GM12872 (cell line): ENCODE results near the gene ZNF541.
A peak's percentile ranks its signal among the peaks of the same experiment; 100 is the strongest.

ENCODE experiments used
- TF ChIP-seq, protein P1 (sequence below): IDR thresholded peaks from 3 replicates; pipeline ENCODE4 v1.5.1; 2011; ENCODE audit warnings: low read depth, mild to moderate bottlenecking, low read length, moderate library complexity; ENCODE audit not compliant: insufficient read depth

Gene ZNF541

DNA sequence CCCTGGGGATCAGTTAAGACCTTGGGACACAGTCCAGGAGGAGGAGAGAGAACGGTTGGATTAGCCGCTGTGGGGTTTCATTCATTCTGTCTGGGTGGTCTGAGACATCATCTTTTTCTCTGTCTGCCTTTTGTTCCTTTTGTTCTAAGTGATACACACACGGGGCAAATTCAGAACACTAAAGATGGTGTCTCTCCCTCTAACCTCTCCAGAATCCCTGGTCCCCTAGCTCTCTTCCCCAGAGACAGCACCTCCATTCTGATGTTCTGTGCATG, 41.0 kb upstream of the ZNF541 start:
- TF ChIP-seq, protein P1, sequence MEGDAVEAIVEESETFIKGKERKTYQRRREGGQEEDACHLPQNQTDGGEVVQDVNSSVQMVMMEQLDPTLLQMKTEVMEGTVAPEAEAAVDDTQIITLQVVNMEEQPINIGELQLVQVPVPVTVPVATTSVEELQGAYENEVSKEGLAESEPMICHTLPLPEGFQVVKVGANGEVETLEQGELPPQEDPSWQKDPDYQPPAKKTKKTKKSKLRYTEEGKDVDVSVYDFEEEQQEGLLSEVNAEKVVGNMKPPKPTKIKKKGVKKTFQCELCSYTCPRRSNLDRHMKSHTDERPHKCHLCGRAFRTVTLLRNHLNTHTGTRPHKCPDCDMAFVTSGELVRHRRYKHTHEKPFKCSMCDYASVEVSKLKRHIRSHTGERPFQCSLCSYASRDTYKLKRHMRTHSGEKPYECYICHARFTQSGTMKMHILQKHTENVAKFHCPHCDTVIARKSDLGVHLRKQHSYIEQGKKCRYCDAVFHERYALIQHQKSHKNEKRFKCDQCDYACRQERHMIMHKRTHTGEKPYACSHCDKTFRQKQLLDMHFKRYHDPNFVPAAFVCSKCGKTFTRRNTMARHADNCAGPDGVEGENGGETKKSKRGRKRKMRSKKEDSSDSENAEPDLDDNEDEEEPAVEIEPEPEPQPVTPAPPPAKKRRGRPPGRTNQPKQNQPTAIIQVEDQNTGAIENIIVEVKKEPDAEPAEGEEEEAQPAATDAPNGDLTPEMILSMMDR: no peak

DNA sequence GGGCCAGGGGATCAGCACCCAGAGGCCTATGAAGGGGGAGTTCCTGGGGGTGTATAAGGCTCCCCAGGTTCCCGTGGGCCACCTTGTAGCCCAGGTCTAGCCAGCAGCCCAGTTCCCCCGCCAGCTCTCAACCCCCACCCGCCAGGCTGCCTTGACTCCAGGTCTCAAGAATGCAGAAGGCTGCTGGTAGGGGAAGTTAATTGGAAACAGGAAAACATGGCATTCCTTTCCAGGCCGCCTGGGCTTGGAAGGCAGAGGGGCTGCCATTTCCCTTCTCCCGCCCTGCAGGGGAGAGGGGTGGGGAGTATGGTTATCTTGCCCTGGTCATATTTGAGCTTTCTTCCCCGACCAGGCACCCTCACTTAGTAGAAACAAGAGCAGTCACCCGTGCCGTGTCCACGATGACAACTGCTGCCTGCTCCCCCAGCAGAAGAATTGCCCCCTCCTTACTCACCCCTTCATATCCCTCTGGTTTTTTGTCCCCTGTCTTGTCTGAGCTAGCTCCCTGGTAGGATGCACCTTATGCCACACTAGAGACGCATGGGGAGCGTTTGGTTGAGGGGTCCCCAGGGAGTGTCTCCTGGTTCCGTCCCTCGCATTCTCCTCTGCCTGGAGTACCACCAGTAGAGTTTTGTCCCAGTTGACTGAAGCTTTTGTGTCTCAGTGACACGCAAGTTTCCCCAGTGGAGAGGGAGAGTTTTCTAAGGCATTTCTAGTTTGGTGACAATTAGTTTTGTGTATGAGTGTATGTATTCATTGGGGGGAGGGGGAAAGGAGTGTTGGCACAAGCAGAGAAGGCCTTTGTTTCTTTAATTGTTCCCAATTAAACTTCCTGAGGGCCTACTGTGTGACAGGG, 40.4 kb upstream of the ZNF541 start:
- TF ChIP-seq, protein P1: no peak

DNA sequence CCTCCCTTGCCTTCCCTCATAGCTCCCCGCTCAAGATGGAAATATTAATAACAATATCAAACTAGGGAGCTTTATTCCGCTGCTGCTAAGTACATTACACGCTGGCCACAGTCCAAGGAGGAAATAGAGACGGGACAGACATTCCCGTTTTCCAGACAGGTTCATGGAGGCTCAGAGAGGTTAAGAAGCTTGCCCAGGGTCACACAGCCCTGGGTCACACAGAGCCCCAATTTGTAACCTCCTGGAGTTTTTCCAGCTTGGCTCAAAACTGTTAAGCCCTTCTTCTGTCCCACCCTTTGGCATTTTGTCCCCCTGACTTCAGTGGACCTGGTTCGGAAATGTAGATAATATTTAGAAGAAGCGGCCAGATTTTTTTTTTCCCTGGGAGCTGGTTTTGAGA, 38.0 kb upstream of the ZNF541 start:
- TF ChIP-seq, protein P1: no peak

DNA sequence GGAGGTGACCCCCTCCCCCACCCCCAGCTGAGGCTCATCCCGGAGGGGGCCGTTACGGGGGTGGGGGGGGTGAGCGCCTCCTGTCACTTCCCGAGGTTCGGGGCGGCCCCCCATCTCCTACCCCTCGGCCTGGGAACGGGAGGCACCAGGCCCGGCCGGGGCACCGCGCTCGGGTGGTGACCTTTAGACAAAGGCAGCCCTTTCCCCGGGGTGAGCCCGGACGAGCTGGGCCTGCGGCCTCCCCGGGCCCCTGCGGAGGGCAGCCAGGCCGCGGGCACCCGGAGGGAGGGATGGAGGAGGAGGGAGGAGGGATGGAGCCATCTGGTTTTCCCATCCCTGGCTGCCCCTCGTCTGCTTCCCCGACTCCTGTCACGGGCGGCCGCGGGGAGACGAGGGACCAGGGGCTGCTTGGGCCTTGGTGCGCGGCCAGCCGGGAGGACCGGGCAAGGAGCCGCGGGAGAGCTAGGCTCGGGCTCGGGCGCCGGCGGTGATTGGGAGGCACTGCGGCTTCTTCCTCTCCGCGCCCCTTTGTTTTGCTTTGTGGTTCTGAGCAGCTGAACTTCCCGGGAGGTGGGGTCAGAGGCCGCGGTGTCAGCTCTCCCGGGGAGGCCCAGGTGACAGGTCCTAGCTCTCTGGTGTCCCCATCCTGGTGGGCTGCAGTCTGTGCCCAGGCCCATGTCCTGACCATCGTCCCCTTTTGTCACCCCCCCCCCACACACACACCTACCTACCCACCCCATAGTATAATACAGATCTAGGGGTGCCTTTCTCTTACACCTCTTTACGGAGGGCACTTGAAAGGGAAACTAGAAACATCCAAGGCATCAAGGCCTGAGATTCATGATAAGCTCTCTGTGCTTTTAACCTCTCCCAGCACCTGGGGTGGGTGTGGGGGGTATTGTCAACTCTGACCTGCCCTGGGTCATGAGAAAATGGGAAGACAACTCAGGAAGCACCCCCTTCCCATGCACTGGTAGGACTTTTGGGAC, 37.3 kb upstream of the ZNF541 start:
- TF ChIP-seq, protein P1: no peak

DNA sequence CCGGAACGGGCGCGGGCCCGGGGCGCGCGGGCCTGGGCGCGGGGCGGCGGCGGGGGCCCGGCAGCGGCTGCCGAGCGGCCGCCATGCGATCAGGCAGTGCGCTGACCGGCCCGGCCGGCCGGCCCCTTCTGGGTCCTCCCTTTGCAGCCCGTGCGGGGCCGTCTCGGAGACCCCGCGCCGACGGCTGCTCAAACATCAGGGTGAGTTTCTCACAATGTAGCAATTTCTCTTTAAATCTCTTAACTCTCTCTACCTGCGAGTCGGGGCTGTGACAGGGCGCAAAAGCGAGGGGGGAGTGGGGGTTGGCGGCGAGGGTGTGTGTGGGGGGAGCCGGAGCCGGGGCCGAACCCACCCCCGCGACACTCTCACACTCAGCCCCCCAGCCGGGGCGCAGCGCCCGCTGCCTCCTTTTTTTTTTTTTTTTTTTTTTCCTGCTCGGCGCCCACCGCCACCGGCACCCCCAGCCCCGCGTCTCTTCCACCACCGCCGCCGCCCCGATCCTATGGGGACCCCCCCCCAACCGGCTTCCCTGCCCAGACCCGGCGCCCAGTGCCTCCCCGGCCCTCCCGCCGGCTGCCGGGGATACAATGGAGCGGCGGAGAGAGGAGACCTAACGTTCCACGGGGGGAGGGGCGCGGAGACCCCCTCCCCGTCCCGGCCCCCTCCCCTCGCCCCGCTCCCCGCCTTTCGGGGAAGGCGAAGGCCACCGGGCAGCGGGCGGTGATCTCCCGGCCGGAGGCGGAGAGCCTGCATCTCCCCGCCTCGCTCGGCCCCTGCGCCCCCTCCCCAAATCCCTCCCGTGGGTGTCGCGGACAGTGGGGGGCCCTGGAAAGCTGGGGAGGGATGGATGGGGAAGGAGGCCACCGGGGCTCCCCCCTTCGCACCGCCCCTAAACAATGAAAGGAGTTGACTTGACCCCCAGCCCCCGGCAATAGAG, 36.3 kb upstream of the ZNF541 start, which contains the start of gene BICRA:
Gene BICRA, plus strand, starts transcription at position 166 of the 937 bp plus-strand sequence. CDS start 64,441 bp downstream, outside the sequence.
- TF ChIP-seq, protein P1: no peak

DNA sequence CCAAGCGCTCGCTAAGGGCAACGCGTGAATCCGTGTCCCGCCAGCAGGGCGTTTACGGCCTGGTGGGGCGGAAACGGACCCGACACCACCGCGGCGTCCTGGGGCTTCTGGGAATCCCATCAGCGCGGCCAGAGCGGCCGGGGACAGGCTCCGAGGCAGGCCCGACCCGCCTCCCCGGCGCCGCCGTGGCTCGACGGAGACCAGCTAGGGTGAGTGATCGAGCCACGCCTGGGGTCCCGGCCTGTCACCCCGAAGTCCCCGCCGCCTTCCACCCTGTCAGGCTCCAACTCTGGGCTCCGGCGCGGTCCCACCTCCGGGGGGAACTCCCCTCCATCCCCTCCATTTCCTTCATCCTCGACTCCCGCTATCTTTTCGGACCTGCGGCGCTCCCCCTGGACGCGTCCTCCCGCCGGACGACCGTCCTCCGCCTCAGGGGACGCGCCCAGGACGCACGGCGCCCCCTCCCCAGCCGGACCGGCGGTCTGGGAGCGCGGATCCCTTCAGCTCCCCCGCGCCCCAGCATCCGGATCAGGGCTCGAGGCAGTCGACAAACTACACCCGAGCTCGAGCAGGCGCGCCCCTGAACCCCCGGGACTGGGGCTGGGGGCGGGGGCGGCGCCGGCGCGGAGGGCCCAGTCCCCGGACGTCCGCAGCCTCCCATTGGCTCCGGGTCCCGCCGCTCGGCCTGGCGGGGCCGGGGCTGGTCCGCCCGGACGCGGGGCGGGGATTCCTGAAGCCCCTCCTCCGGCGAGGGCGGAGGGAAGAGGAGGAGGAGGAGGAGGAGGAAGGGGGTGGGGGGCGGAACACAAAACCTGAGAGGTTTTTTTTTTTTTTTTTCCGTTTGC, 35.3 kb upstream of the ZNF541 start:
- TF ChIP-seq, protein P1: peak; percentile 43; the same call in 2 of the 3 replicates
